Endothelial cell (in vitro differentiated cells): Measurements from ENCODE around the gene GIMAP8. TPM values are rescaled to one million over a fixed set of nuclear protein-coding genes. Genes with fewer than 3 reads are reported as not detected.

ENCODE experiments used
- DNase-seq: peaks from one replicate; pipeline ENCODE4 v3.0.0; 2021; ENCODE audit warnings: low spot score
- H3K27ac Mint-ChIP-seq: one replicate; pipeline ENCODE4 v1.8.0; 2021; ENCODE audit warnings: mixed read lengths, inconsistent platforms; ENCODE audit not compliant: unreplicated experiment
- H3K27me3 Mint-ChIP-seq: one replicate; pipeline ENCODE4 v1.8.0; 2021; ENCODE audit warnings: mild to moderate bottlenecking, moderate library complexity, mixed read lengths, inconsistent platforms; ENCODE audit not compliant: unreplicated experiment
- H3K36me3 Mint-ChIP-seq: one replicate; pipeline ENCODE4 v1.8.0; 2021; ENCODE audit warnings: mild to moderate bottlenecking, low read depth, mixed read lengths, inconsistent platforms; ENCODE audit not compliant: unreplicated experiment
- H3K4me1 Mint-ChIP-seq: one replicate; pipeline ENCODE4 v1.8.0; 2021; ENCODE audit warnings: mild to moderate bottlenecking, mixed read lengths, inconsistent platforms; ENCODE audit not compliant: unreplicated experiment
- H3K4me3 Mint-ChIP-seq: one replicate; pipeline ENCODE4 v1.8.0; 2021; ENCODE audit warnings: mild to moderate bottlenecking, mixed read lengths, inconsistent platforms; ENCODE audit not compliant: unreplicated experiment
- H3K9me3 Mint-ChIP-seq: one replicate; pipeline ENCODE4 v1.8.0; 2021; ENCODE audit warnings: mixed read lengths, inconsistent platforms; ENCODE audit not compliant: unreplicated experiment
- CTCF ChIP-seq: fragments of 200-600 bp; sonication (generic); IDR thresholded peaks from one replicate; pipeline ENCODE4 v1.5.0; 2021; ENCODE audit warnings: antibody characterized with exemption; ENCODE audit not compliant: unreplicated experiment
- total RNA-seq: library from RNA; stranded (reverse); fragmentation: NEBNext Ultra II Directional; extraction: Animal tissue kit (Norgen Biotek cat#: 25700); gene quantifications from one replicate; pipeline ENCODE4 v1.2.1, GENCODE V29; 2021; ENCODE audit not compliant: unreplicated experiment

The GIMAP8 gene
- total RNA-seq, 1 donor from 2014 or later: 143 TPM

GRCh38 chr7:150415161-150416153, 35.0 kb upstream of the GIMAP8 start:
- Mint-ChIP-seq H3K4me3 (no peak overlapping the region), H3K27ac (no peak overlapping the region), H3K4me1 (peaks cover 12% of the 10 kb centered on the region), H3K36me3 (peaks cover 16% of the 10 kb centered on the region), H3K9me3 (no peaks in the 10 kb centered on the region), H3K27me3 (peaks cover 12% of the 10 kb centered on the region)
- no peak for TF ChIP-seq CTCF
- no peak for DNase-seq

GRCh38 chr7:150417239-150417638, 33.2 kb upstream of the GIMAP8 start:
- no peak for DNase-seq
- Mint-ChIP-seq H3K4me3 (no peak overlapping the region), H3K27me3 (peaks cover 10% of the 10 kb centered on the region), H3K9me3 (no peaks in the 10 kb centered on the region), H3K27ac (no peak overlapping the region), H3K4me1 (peaks cover 14% of the 10 kb centered on the region), H3K36me3 (peaks cover 6% of the 10 kb centered on the region)
- TF ChIP-seq CTCF: no peak

- Mint-ChIP-seq H3K9me3 (no peaks in the 10 kb centered on the region), H3K36me3 (peaks cover 4% of the 10 kb centered on the region), H3K27me3 (peaks cover 10% of the 10 kb centered on the region), H3K27ac (no peak overlapping the region), H3K4me3 (no peak overlapping the region), H3K4me1 (peaks cover 16% of the 10 kb centered on the region)
- DNase-seq: no peak
- no peak for TF ChIP-seq CTCF
These were observed 32.6 kb upstream of the GIMAP8 start for GRCh38 chr7:150417863-150418262.

DNA sequence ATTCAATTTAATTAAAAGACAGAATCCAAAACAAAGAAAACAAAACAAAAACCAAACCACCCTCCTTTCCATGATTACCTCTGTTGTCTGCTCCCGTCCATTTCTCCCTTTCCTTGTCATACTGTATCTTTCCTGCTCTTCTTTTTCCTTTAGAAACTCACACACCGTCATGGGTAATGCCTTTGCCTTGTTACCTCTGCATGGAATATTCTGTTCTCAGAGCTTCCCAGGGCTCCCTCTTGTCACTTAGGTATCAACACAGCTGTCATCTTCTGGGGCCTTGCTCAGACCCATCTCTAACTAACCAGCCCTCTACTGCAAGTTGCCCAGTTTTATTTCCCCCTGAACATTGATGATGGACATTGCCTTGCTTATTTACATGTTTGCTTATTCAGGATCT, 30.2 kb upstream of the GIMAP8 start:
- DNase-seq: no peak
- no peak overlapping the region for H3K4me3 Mint-ChIP-seq
- TF ChIP-seq CTCF: no peak
- H3K27ac Mint-ChIP-seq: no peak overlapping the region
- no peaks in the 10 kb centered on the region for H3K9me3 Mint-ChIP-seq
- H3K36me3 Mint-ChIP-seq: no peaks in the 10 kb centered on the region
- H3K4me1 Mint-ChIP-seq: peaks cover 11% of the 10 kb centered on the region
- peaks cover 3% of the 10 kb centered on the region for H3K27me3 Mint-ChIP-seq
